Astrocyte (in vitro differentiated cells and primary cell): Measurements from ENCODE around the gene FNDC3B.

Experiments used
- EZH2 ChIP-seq: IDR thresholded peaks from 2 replicates; pipeline ENCODE4 v1.6.1; 2012; ENCODE audit warnings: mild to moderate bottlenecking, low read length, inconsistent platforms; ENCODE audit not compliant: insufficient read depth
- TF ChIP-seq, protein P1 (sequence below): IDR thresholded peaks from 2 replicates; pipeline ENCODE4 v1.5.1; 2011; ENCODE audit warnings: low read depth, mild to moderate bottlenecking, inconsistent platforms, low read length, moderate library complexity; ENCODE audit not compliant: insufficient read depth

GRCh38 chr3:172044833-172045585 is 5.6 kb downstream of the FNDC3B start:
- TF ChIP-seq, protein P1, sequence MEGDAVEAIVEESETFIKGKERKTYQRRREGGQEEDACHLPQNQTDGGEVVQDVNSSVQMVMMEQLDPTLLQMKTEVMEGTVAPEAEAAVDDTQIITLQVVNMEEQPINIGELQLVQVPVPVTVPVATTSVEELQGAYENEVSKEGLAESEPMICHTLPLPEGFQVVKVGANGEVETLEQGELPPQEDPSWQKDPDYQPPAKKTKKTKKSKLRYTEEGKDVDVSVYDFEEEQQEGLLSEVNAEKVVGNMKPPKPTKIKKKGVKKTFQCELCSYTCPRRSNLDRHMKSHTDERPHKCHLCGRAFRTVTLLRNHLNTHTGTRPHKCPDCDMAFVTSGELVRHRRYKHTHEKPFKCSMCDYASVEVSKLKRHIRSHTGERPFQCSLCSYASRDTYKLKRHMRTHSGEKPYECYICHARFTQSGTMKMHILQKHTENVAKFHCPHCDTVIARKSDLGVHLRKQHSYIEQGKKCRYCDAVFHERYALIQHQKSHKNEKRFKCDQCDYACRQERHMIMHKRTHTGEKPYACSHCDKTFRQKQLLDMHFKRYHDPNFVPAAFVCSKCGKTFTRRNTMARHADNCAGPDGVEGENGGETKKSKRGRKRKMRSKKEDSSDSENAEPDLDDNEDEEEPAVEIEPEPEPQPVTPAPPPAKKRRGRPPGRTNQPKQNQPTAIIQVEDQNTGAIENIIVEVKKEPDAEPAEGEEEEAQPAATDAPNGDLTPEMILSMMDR = no peak
- TF ChIP-seq EZH2 = no peak
